Measurements from ENCODE around the gene NRP2.

GRCh38 chr2:205789906-205790305, 107.6 kb downstream of the NRP2 start:
- TF ChIP-seq CTCF (IDR thresholded peaks at IDR 0.05) (no peak), POLR2A (IDR thresholded peaks at IDR 0.05) (no peak)

Data from prostate gland (tissue), 2 donors.